Progenitor cell of endocrine pancreas (in vitro differentiated cells): Measurements from ENCODE around the gene ACAD9. TPM values are rescaled to one million over a fixed set of nuclear protein-coding genes. Genes with fewer than 3 reads are reported as not detected.
"Not testable (repeated sequence)": the region's sequence is repeated elsewhere in the genome, so short reads cannot be mapped to it uniquely, and the experiment has no call there.

Source experiments
- DNase-seq: peaks from one replicate; pipeline ENCODE4 v3.0.0; 2021; ENCODE audit warnings: low spot score; ENCODE audit not compliant: unreplicated experiment
- H3K27ac Mint-ChIP-seq: 2 replicates; pipeline ENCODE4 v1.8.0; 2021; ENCODE audit warnings: mild to moderate bottlenecking, moderate library complexity, mixed read lengths
- H3K27me3 Mint-ChIP-seq: 2 replicates; pipeline ENCODE4 v1.8.0; 2021; ENCODE audit warnings: mixed read lengths
- H3K36me3 Mint-ChIP-seq: 2 replicates; pipeline ENCODE4 v1.8.0; 2022; ENCODE audit warnings: mixed read lengths; ENCODE audit not compliant: insufficient read depth
- H3K4me1 Mint-ChIP-seq: 2 replicates; pipeline ENCODE4 v1.8.0; 2021; ENCODE audit warnings: low read depth, mixed read lengths
- H3K4me3 Mint-ChIP-seq: 2 replicates; pipeline ENCODE4 v1.8.0; 2021; ENCODE audit warnings: low read depth, mild to moderate bottlenecking, moderate library complexity, mixed read lengths
- H3K9me3 Mint-ChIP-seq: 2 replicates; pipeline ENCODE4 v1.8.0; 2021; ENCODE audit warnings: low read depth, mixed read lengths
- total RNA-seq: library from RNA; stranded (reverse); gene quantifications from 2 replicates; pipeline ENCODE4 v1.2.1, GENCODE V29; 2021
- TF ChIP-seq, protein P1 (sequence below): fragments of 200-600 bp; sonication (generic); IDR thresholded peaks from one replicate; pipeline ENCODE4 v1.5.0; 2021; ENCODE audit warnings: antibody characterized with exemption, mild to moderate bottlenecking; ENCODE audit not compliant: unreplicated experiment

ACAD9 gene
- total RNA-seq, 1 donor from 2014 or later: 57.0 TPM

GRCh38 chr3:128878011-128878457 is 1.4 kb upstream of the ACAD9 start:
- peak overlapping the region; percentile 83 for H3K4me3 Mint-ChIP-seq
- peaks cover 15% of the 10 kb centered on the region for H3K27me3 Mint-ChIP-seq
- peaks cover 3% of the 10 kb centered on the region for H3K36me3 Mint-ChIP-seq
- H3K27ac Mint-ChIP-seq: peak overlapping the region; percentile 79
- H3K4me1 Mint-ChIP-seq: peaks cover 41% of the 10 kb centered on the region
- DNase-seq: no peak
- TF ChIP-seq, protein P1, sequence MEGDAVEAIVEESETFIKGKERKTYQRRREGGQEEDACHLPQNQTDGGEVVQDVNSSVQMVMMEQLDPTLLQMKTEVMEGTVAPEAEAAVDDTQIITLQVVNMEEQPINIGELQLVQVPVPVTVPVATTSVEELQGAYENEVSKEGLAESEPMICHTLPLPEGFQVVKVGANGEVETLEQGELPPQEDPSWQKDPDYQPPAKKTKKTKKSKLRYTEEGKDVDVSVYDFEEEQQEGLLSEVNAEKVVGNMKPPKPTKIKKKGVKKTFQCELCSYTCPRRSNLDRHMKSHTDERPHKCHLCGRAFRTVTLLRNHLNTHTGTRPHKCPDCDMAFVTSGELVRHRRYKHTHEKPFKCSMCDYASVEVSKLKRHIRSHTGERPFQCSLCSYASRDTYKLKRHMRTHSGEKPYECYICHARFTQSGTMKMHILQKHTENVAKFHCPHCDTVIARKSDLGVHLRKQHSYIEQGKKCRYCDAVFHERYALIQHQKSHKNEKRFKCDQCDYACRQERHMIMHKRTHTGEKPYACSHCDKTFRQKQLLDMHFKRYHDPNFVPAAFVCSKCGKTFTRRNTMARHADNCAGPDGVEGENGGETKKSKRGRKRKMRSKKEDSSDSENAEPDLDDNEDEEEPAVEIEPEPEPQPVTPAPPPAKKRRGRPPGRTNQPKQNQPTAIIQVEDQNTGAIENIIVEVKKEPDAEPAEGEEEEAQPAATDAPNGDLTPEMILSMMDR: no peak
- no peaks in the 10 kb centered on the region for H3K9me3 Mint-ChIP-seq

DNA sequence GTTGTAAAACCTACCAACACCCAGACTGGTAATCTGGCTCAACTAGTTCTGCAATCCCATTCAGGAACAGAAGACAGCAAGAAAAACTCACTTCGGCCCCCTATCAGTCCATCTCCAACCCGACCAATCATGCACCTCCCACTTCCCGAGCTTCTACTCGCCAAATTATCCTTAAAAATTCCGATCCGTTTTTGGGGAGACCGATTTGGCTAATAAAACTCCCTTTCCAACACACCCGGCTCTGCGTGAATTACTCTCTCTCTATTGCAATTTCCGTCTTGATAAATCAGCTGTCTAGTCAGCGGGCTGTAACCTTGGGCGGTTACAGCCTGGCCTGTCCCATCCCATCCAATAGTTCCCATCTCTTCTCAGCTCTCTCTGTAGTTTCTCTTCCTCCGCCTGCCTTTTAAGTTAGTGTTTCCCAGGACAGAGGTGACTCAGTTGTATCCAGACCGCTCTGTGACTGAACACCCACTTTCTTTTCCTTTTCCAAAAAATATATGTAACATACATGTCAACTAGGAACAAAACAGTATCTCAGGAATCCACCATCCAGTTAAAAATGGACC is 780 bp upstream of the ACAD9 start:
- H3K36me3 Mint-ChIP-seq: peaks cover 3% of the 10 kb centered on the region
- H3K27me3 Mint-ChIP-seq: peaks cover 12% of the 10 kb centered on the region
- H3K9me3 Mint-ChIP-seq: no peaks in the 10 kb centered on the region
- peak overlapping the region; percentile 98 for H3K27ac Mint-ChIP-seq
- H3K4me1 Mint-ChIP-seq: peaks cover 41% of the 10 kb centered on the region
- DNase-seq: no peak
- peak overlapping the region; percentile 83 for H3K4me3 Mint-ChIP-seq
- TF ChIP-seq, protein P1: no peak

- H3K4me3 Mint-ChIP-seq: peak overlapping the region; percentile 83
- no peaks in the 10 kb centered on the region for H3K9me3 Mint-ChIP-seq
- TF ChIP-seq, protein P1: no peak
These were observed 571 bp downstream of the ACAD9 start for GRCh38 chr3:128879991-128880390.

DNA sequence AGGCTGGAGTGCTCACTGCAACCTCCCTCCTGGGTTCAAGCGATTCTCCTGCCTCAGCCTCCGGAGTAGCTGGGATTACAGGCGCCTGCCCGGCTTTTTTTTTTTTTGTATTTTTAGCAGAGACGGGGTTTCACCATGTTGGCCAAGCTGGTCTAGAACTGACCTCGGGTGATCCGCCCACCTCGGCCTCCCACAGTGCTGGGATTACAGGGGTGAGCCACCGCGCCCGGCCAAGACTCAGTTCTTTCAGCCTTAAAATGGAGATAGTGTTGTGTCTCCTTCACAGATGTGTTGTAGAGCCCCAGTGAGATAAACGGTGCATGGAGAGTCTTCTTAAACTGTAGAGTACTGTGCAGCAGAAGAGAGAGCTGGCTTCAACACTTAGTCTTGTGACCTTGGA is 1.0 kb downstream of the ACAD9 start:
- not testable (repeated sequence) for DNase-seq, H3K9me3 Mint-ChIP-seq, H3K27me3 Mint-ChIP-seq, H3K36me3 Mint-ChIP-seq
- H3K4me1 Mint-ChIP-seq: peaks cover 41% of the 10 kb centered on the region
- peak overlapping the region; percentile 83 for H3K4me3 Mint-ChIP-seq
- H3K27ac Mint-ChIP-seq: peak overlapping the region; percentile 98

More at GRCh38 chr3:128879991-128880390, 571 bp downstream of the ACAD9 start:
- no peak for DNase-seq
- peaks cover 41% of the 10 kb centered on the region for H3K4me1 Mint-ChIP-seq
- peaks cover 2% of the 10 kb centered on the region for H3K27me3 Mint-ChIP-seq
- H3K36me3 Mint-ChIP-seq: peaks cover 8% of the 10 kb centered on the region
- H3K27ac Mint-ChIP-seq: peak overlapping the region; percentile 98

DNA sequence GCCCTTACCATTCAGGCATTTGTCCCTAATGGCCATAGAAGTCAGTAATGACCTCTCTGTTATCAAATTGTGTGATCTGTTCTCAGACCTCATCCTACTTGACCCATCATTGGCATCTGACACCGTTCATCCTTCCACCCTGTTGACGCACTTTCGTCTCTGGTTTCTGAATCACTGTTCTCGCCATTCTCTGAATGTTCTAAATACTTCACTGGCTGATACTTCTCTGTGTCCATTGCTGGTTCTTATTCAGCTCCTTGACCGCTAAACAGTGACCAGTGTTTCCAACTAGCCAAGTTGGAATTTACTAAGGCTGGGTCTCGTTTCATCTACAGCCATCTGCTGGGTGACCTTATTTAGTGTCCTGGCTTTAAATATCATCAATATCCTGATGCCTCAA is 2.2 kb downstream of the ACAD9 start:
- no peaks in the 10 kb centered on the region for H3K9me3 Mint-ChIP-seq
- peaks cover 41% of the 10 kb centered on the region for H3K4me1 Mint-ChIP-seq
- no peaks in the 10 kb centered on the region for H3K27me3 Mint-ChIP-seq
- TF ChIP-seq, protein P1: no peak
- peaks cover 10% of the 10 kb centered on the region for H3K36me3 Mint-ChIP-seq
- H3K27ac Mint-ChIP-seq: peak overlapping the region; percentile 39
- peak overlapping the region; percentile 83 for H3K4me3 Mint-ChIP-seq
- DNase-seq: no peak

GRCh38 chr3:128882719-128883118 is 3.3 kb downstream of the ACAD9 start:
- TF ChIP-seq, protein P1: no peak
- Mint-ChIP-seq H3K9me3 (no peaks in the 10 kb centered on the region), H3K4me1 (peaks cover 39% of the 10 kb centered on the region), H3K27ac (no peak overlapping the region), H3K36me3 (peaks cover 11% of the 10 kb centered on the region), H3K4me3 (no peak overlapping the region), H3K27me3 (no peaks in the 10 kb centered on the region)
- no peak for DNase-seq
